RKO (cell line): Measurements from ENCODE around the gene RNF138.
"Not testable (repeated sequence)": the region's sequence is repeated elsewhere in the genome, so short reads cannot be mapped to it uniquely, and the experiment has no call there.

Experiments used
- DNase-seq: peaks from one replicate; pipeline ENCODE4 v3.0.0-alpha.2; 2016; ENCODE audit warnings: low spot score

The RNF138 gene

DNA sequence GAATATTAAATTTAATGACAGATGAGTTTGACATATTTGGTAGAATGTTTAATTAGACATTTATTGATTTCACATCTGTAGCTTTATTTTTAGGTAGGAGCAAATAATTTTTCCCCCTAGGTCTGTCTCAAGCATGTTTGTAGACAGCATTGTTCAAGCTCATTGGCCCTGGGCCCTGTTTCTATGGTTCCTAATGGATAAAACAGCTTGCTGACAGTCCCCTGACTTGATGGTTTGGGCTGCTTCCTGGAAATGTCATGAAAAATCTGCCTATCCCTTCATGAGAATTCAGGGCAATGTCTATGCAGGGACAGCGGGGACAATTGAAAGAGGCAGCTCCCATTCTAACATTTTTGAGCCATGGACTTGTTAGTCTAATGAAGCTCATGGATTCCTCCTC, 83.6 kb downstream of the RNF138 start:
- no peak for DNase-seq

DNA sequence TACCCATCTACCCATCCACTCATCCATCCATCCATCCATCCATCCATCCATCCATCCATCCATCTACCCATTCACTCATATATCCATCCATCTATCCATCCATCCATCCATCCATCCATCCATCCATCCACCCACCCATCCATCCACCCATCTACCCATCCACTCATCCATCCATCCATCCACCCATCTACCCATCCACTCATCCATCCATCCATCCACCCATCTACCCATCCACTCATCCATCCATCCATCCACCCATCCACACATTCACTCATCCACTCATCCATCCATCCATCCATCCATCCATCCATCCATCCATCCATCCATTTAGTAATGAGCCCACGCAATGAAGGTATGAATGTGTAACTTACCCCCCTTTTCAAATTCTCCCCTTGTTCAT, 85.1 kb downstream of the RNF138 start:
- DNase-seq: not testable (repeated sequence)

DNA sequence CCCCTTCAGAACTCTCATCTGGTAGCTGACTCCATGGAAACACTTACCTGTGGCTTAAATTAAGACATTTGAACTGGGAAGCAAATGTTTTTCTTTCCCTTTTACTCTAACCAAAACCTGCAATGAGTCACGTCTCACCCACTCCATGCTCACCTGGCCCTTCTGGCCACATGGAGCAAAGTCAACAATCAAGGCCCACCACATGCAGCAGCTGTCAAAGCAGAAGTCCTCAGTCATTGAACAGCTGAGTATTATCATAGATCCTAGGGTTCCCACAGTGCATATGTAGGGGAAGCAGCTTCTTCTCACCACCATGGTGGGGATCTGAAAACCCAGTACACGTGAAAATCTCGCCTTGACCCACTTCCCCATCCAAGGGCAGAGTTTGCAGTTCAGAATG, 85.9 kb downstream of the RNF138 start:
- DNase-seq: no peak
